HG02938 (cell line): Measurements from ENCODE around the gene STT3B.

Experiments
- ATAC-seq: cut with Tn5 transposase; IDR thresholded peaks from one replicate; pipeline ENCODE4 v1.9.1; 2021; ENCODE audit warnings: mild to moderate bottlenecking, moderate library complexity; ENCODE audit not compliant: unreplicated experiment

Gene STT3B

GRCh38 chr3:31636694-31637442 is 104.1 kb downstream of the STT3B start:
- no peak for ATAC-seq

DNA sequence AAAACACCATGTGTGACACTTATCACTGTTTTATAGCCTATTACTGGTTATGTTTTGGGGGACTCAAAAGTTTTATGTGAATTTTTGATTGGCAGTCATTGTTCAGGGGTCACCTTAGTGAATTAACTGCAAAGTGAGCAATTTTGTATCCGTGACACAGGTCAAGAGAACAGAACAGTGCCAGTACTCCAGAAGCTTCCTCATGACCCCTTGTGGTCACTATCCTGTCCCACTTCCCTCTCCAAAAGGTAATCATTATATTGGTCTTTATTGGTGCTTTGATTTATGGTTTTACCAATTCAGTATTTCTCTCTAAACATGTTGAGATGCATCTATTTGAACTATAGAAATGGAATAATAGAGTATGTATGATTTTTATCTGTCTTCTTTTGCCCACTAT is 107.1 kb downstream of the STT3B start:
- no peak for ATAC-seq

GRCh38 chr3:31645256-31645655 is 112.5 kb downstream of the STT3B start:
- no peak for ATAC-seq

- no peak for ATAC-seq
Measured at GRCh38 chr3:31648286-31648968, 115.7 kb downstream of the STT3B start.

DNA sequence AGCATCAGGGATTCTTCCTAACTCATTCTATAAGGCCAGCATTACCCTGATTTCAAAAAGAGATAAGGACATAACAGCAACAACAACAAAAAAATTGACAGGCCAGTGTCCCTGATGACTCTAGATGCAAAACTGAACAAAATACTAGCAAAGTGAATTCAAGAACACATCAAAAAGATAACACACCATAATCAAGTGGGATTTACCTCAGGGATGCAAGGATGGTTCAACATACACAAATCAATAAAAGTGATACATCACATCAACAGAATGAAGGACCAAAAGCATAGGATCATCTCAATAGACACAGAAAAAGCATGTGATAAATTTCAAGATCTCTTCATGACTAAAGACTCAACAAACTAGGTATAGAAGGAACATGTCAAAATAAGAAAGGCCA is 119.6 kb downstream of the STT3B start:
- no peak for ATAC-seq

DNA sequence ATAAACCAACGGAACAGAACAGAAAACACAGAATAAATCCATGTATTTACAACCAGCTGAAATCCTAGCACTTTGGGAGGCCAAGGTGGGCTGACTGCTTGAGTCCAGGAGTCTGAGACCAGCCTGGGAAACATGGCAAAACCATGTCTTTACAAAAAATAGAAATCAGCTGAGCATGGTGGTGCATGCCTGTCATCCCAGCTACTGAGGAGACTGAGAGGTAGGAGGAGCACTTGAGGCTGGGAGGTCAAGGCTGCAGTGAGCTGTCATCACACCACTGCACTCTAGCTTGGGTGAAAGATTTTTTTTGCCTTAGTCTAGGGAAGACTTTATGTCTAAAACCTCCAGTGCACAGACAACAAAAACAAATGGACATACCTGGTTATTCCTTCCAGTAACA is 120.7 kb downstream of the STT3B start:
- no peak for ATAC-seq

DNA sequence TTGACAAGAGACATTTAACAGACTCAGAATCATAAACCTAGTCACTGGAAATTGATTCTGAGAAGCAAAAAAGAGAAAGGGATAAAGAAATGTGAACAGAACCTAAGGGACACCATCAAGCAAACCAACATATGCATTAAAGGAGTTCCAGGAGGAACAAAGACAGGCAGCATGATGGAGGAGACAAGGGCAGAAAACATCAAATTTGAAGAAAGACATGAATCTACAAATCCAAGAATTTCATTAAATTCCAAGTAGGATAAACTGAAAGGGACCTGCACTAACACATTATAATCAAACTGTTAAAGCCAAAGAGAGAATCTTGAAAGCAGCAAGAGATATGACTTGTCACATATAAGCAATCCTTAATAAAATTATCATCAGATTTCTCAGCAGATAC is 122.3 kb downstream of the STT3B start:
- ATAC-seq, result no peak

GRCh38 chr3:31659246-31659645 is 126.5 kb downstream of the STT3B start:
- ATAC-seq, result no peak

DNA sequence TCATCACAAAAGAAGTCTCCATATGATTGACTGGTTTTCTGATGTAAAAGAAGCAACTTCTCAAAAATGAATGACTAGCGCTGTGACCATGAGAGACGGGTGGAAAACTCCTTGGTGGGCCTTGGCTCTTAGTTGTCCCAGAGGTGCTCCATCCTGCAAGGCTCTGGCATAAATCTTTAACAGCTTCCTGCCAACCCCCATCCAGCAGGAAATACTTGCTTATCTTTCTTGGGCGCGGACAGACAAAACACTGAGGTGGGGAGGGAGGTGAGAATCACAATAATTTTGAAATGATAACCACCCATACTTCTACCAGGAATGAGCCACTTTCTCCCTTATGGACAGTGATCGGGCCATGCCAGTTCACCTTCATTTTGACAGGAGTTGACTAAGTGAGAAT is 128.6 kb downstream of the STT3B start:
- ATAC-seq, result no peak

DNA sequence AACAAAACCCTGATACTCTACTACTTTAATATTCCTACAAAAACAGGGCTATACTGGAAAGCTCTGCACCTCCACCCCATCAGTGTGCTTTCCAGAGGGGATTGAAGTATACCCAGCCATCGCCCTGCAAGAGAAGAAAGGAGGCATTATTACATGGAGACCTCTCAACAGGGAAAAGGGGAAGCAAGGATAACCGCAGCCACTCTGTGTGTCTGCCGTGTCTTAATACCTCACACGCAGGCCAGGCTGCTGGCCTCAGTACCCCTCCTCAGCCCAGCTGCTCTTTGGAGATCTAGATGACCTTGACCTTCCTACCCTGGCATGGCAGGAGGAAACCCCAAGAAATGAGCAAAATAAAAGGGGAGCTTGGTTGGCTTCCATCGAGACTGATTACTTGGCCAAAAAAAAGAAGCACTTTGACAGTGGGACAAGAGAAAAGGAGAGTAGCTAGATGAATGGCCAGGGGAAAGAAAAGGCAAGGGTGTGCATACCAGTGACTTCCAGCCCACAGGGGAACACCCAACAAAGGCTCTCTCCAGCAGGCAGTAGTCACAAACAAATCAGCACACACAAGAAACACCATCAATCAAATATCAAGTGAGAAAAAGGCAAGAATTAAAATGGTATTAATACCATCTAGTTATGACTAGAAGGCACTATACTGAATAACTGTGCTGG is 129.4 kb downstream of the STT3B start:
- ATAC-seq, result no peak

- no peak for ATAC-seq
Measured at GRCh38 chr3:31664031-31664430, 131.3 kb downstream of the STT3B start.

GRCh38 chr3:31667582-31667981 is 134.9 kb downstream of the STT3B start:
- ATAC-seq, result no peak

GRCh38 chr3:31668242-31668641 is 135.5 kb downstream of the STT3B start:
- no peak for ATAC-seq

- no peak for ATAC-seq
Measured at GRCh38 chr3:31670136-31670535, 137.4 kb downstream of the STT3B start.

DNA sequence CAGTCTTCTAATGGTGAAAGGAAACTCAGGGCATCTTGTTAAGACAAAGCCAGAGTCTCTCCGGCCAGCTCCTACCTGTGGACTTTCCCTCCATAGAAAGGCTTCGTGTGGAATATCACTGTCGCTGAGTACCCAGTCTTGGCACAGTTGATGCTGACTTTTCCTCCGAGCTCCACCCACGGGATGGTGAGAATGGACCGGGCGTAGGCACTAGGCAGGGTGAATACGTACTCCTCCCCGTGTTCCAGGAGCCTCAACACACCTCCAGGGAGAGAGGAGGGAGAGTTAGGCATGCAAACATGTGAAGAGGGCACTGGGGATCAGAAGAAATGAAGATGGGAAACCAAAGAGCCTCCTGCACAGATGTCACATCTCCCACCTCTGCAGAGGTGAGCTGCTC is 138.0 kb downstream of the STT3B start:
- no peak for ATAC-seq

GRCh38 chr3:31671451-31671850 is 138.7 kb downstream of the STT3B start:
- ATAC-seq, result no peak

DNA sequence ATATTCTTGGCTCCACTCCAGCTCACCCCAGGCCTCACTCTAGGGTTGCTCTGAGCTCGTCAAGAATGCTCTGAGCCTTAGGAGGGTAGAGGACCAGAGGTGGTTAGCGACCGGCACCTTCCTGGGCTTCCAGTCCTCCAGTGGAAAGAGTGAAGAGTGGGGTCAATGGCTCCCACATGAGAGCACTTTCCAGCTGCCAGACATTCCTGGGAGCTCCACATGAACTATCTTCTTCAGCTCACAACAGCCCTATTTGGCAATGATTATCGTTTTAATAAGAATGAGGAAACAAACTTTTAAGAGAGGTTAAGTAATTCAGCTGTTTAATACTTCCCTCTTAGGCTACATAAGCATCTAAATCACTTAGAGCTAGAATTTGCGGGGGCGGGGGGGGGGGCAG is 139.3 kb downstream of the STT3B start:
- ATAC-seq, result no peak

DNA sequence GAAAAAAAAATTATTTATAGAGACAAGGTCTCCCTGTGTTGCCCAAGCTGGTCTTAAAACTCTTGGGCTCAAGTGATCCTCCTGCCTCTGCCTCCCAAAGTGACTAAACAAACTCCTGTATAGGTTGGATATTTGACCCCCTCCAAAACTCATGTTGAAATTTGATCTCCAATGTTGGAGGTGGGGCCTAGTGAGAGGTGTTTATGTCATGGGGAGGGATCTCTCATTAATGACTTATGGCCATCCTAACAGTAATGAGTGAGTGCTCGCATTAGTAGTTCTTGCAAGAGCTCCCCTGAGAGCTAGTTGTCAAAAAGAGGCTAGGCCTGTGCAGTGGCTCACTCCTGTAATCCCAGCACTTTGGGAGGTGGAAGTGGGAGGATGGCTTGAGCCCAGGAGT is 141.2 kb downstream of the STT3B start:
- ATAC-seq, result no peak

- no peak for ATAC-seq
Measured at GRCh38 chr3:31676556-31676955, 143.8 kb downstream of the STT3B start.

DNA sequence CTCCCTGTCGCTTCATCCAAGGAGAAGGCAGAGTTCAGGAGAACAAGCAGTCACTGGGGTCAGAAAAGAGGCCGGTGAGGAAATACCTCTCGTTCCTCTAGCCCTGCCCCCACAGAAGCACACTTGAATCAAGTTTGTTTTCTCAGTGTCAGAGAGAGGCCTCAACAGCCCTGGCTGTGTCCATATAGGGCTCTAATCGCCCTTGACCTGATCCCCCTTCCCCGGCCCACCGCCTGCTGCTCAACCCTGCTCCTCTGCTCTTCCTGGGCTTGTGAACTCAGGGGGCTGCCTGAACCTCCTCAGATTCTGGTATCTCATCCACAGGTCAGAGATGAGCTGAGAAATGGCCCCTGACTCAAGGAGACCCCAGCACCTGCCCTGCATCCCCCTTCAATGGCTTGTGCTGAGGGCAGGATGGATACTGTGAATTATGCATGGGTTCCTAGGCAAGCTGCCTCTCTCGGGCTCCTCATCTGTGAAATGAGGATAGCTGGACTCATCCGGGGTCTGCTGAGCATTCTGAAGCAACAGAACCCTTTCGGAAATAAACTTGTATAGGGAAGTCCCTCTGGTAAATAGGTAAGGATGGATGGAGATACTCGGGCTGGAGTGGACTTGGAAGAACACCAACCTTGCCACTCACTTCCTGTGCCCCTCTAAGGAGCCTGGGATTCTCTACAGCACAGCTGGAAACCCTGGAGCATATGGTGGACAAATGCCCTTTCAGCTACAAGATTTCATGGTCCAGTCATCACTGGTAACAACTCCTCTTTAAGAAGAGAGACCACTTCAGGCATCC is 147.5 kb downstream of the STT3B start:
- ATAC-seq, result no peak
